GM21723 (cell line): ENCODE measurements around the gene MIR17HG.

Source experiments
- ATAC-seq: cut with Tn5 transposase; IDR thresholded peaks from one replicate; pipeline ENCODE4 v1.9.1; 2021; ENCODE audit warnings: mild to moderate bottlenecking, moderate library complexity; ENCODE audit not compliant: unreplicated experiment

MIR17HG gene

GRCh38 chr13:91368101-91368500, 20.6 kb downstream of the MIR17HG start:
- ATAC-seq, result peak; percentile 40

GRCh38 chr13:91368676-91369440, 21.4 kb downstream of the MIR17HG start:
- ATAC-seq, result no peak

GRCh38 chr13:91369441-91369831, 21.9 kb downstream of the MIR17HG start:
- no peak for ATAC-seq

GRCh38 chr13:91370501-91370900, 23.0 kb downstream of the MIR17HG start:
- no peak for ATAC-seq

- ATAC-seq, result no peak
Measured at GRCh38 chr13:91372911-91373310, 25.4 kb downstream of the MIR17HG start.

- ATAC-seq, result peak; percentile 97
Measured at GRCh38 chr13:91375116-91375729, 27.7 kb downstream of the MIR17HG start.

- peak; percentile 58 for ATAC-seq
Measured at GRCh38 chr13:91381371-91381770, 33.9 kb downstream of the MIR17HG start.

- ATAC-seq, result no peak
Measured at GRCh38 chr13:91383836-91384235, 36.3 kb downstream of the MIR17HG start.

GRCh38 chr13:91384896-91385295, 37.4 kb downstream of the MIR17HG start:
- no peak for ATAC-seq

GRCh38 chr13:91389186-91389585, 41.7 kb downstream of the MIR17HG start:
- ATAC-seq, result no peak

- ATAC-seq, result no peak
Measured at GRCh38 chr13:91397595-91397994, 50.1 kb downstream of the MIR17HG start.

- peak; percentile 93 for ATAC-seq
Measured at GRCh38 chr13:91398413-91399188, 51.1 kb downstream of the MIR17HG start, which contains the start of gene GPC5. Gene GPC5, plus strand, starts transcription at chr13:91398621.

- ATAC-seq, result peak; percentile 22
Measured at GRCh38 chr13:91399189-91400062, 51.9 kb downstream of the MIR17HG start.

GRCh38 chr13:91400063-91400399, 52.5 kb downstream of the MIR17HG start:
- no peak for ATAC-seq

- no peak for ATAC-seq
Measured at GRCh38 chr13:91400671-91401070, 53.2 kb downstream of the MIR17HG start.

- ATAC-seq, result no peak
Measured at GRCh38 chr13:91401920-91402319, 54.4 kb downstream of the MIR17HG start.
